ENCODE results near the gene CBX3. TPM values are rescaled to one million over a fixed set of nuclear protein-coding genes. Genes with fewer than 3 reads are reported as not detected.

CBX3 gene
- total RNA-seq, 1 donor from 2014 or later, result 360 TPM

GRCh38 chr7:26198781-26199169, 2.8 kb upstream of the CBX3 start:
- Histone ChIP-seq H3F3A (ENCODE audit: low read depth) (peaks cover 81% of the 10 kb centered on the region), H3K9ac (peak overlapping the region; percentile 96), H3K79me2 (ENCODE audit: low read depth) (peaks cover 91% of the 10 kb centered on the region), H3K36me3 (peaks cover 40% of the 10 kb centered on the region), H3K27ac (peak overlapping the region; percentile 99), H3K4me1 (peaks cover 30% of the 10 kb centered on the region), H2AFZ (replicated peaks) (no peak overlapping the region), H3K4me2 (peak overlapping the region; percentile 96), H4K20me1 (ENCODE audit: low read depth) (peaks cover 77% of the 10 kb centered on the region), H3K27me3 (no peaks in the 10 kb centered on the region), H3K9me3 (ENCODE audit: low read depth) (no peaks in the 10 kb centered on the region), H3K4me3 (peak overlapping the region; percentile 91)
- Mint-ChIP-seq H3K27ac (peak overlapping the region; percentile 99), H3K9me3 (peaks cover 9% of the 10 kb centered on the region), H3K4me1 (peaks cover 41% of the 10 kb centered on the region), H3K4me3 (peak overlapping the region; percentile 97), H3K36me3 (peaks cover 60% of the 10 kb centered on the region), H3K27me3 (ENCODE audit: insufficient read depth, low read depth) (peaks cover 9% of the 10 kb centered on the region)
- TF ChIP-seq CTCF (IDR thresholded peaks at IDR 0.05), result no peak
- no peak for TF ChIP-seq EZH2phosphoT487 (IDR thresholded peaks at IDR 0.05)
- TF ChIP-seq EZH2 (IDR thresholded peaks at IDR 0.05), result no peak
- no peak for DNase-seq (ENCODE audit: low spot score)

GRCh38 chr7:26199301-26200037, 2.1 kb upstream of the CBX3 start:
- Histone ChIP-seq H3K36me3 (peaks cover 40% of the 10 kb centered on the region), H3K9ac (peak overlapping the region; percentile 96), H3K79me2 (ENCODE audit: low read depth) (peaks cover 91% of the 10 kb centered on the region), H3K4me1 (peaks cover 31% of the 10 kb centered on the region), H3K4me2 (peak overlapping the region; percentile 96), H3K27ac (peak overlapping the region; percentile 99), H3K4me3 (peak overlapping the region; percentile 91), H2AFZ (replicated peaks) (no peak overlapping the region), H3K9me3 (ENCODE audit: low read depth) (no peaks in the 10 kb centered on the region), H3K27me3 (no peaks in the 10 kb centered on the region), H3F3A (ENCODE audit: low read depth) (peaks cover 74% of the 10 kb centered on the region), H4K20me1 (ENCODE audit: low read depth) (peaks cover 77% of the 10 kb centered on the region)
- Mint-ChIP-seq H3K4me1 (peaks cover 44% of the 10 kb centered on the region), H3K27ac (peak overlapping the region; percentile 99), H3K27me3 (ENCODE audit: insufficient read depth, low read depth) (peaks cover 8% of the 10 kb centered on the region), H3K4me3 (peak overlapping the region; percentile 97), H3K9me3 (peaks cover 9% of the 10 kb centered on the region), H3K36me3 (peaks cover 54% of the 10 kb centered on the region)
- DNase-seq (ENCODE audit: low spot score), result peak; percentile 86
- TF ChIP-seq CTCF (IDR thresholded peaks at IDR 0.05) (peak; percentile 3), EZH2phosphoT487 (IDR thresholded peaks at IDR 0.05) (peak; percentile 3), EZH2 (IDR thresholded peaks at IDR 0.05) (no peak)

GRCh38 chr7:26200038-26200443, 1.5 kb upstream of the CBX3 start:
- Histone ChIP-seq H3K9ac (peak overlapping the region; percentile 96), H3K27ac (peak overlapping the region; percentile 99), H3K4me2 (peak overlapping the region; percentile 96), H2AFZ (replicated peaks) (no peak overlapping the region), H3K9me3 (ENCODE audit: low read depth) (no peaks in the 10 kb centered on the region), H3K79me2 (ENCODE audit: low read depth) (peaks cover 91% of the 10 kb centered on the region), H3F3A (ENCODE audit: low read depth) (peaks cover 69% of the 10 kb centered on the region), H3K4me1 (peaks cover 37% of the 10 kb centered on the region), H3K36me3 (peaks cover 39% of the 10 kb centered on the region), H3K27me3 (no peaks in the 10 kb centered on the region), H4K20me1 (ENCODE audit: low read depth) (peaks cover 77% of the 10 kb centered on the region), H3K4me3 (peak overlapping the region; percentile 91)
- peaks cover 9% of the 10 kb centered on the region for H3K9me3 Mint-ChIP-seq
- TF ChIP-seq EZH2 (IDR thresholded peaks at IDR 0.05) (no peak), EZH2phosphoT487 (IDR thresholded peaks at IDR 0.05) (no peak), CTCF (IDR thresholded peaks at IDR 0.05) (no peak)
- DNase-seq (ENCODE audit: low spot score), result peak; percentile 81
- peaks cover 4% of the 10 kb centered on the region for H3K27me3 Mint-ChIP-seq (ENCODE audit: insufficient read depth, low read depth)
- peaks cover 45% of the 10 kb centered on the region for H3K4me1 Mint-ChIP-seq
- H3K27ac Mint-ChIP-seq, result peak overlapping the region; percentile 99
- H3K4me3 Mint-ChIP-seq, result peak overlapping the region; percentile 97
- peaks cover 53% of the 10 kb centered on the region for H3K36me3 Mint-ChIP-seq

Data from neural progenitor cell (in vitro differentiated cells).